A549 (cell line): ENCODE results near the gene PRKN.

Experiments
- HDAC2 ChIP-seq: fragments of 200-600 bp; sonication (generic); IDR thresholded peaks from 2 replicates; pipeline ENCODE4 v1.6.1; 2016
- POLR2A ChIP-seq: IDR thresholded peaks from 2 replicates; pipeline ENCODE4 v1.6.1; 2012; ENCODE audit warnings: mild to moderate bottlenecking, low read length

DNA sequence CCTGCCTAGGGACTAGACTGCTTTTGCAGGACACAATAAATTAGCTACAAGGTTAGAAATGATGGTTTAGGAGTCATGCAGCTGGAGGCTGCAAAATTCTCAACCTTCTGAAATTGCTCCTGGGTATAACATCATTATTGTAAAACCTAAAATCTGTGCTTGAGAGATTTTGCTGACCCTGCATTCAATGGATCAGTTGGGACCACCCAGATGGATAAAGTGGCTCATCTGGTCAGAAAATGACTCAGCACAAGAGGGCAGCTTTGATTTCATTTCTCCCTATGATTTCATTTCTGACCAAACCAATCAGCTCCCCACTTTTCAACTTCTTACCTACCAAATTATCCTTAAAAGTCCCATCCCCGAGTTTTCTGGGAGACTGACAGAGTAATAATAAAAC lies 1086.4 kb downstream of the PRKN start:
- TF ChIP-seq HDAC2 (no peak), POLR2A (no peak)
